Psoas muscle (tissue), 8 donors: ENCODE data around the gene VGLL3. TPM values are rescaled to one million over a fixed set of nuclear protein-coding genes. Genes with fewer than 3 reads are reported as not detected.

ENCODE experiments used
- ATAC-seq, 4 donors: fragments of 200-7000 bp; cut with Tn5 transposase; one replicate each; pipeline ENCODE4 v1.9.1; 2020; ENCODE audit warnings: moderate library complexity in 3 of 4, mild to moderate bottlenecking in 2 of 4
- DNase-seq, 2 donors: peaks; one replicate each; pipeline ENCODE4 v3.0.0-alpha.2; 2020
- H3K27ac ChIP-seq: fragments of 200-600 bp; one replicate; pipeline ENCODE4 v1.8.0; 2022
- H3K27me3 ChIP-seq, 3 donors: fragments of 200-600 bp in 1 of 3; one replicate each; pipeline versions ENCODE4 v1.6.1 to v1.8.0; 2013 to 2022; ENCODE audit warnings: low read length in 2 of 3, mild to moderate bottlenecking in 2 of 3, moderate library complexity in 1 of 3; ENCODE audit not compliant: insufficient read depth in 3 of 3
- H3K36me3 ChIP-seq, 2 donors: fragments of 200-600 bp in 1 of 2; one replicate each; pipeline versions ENCODE4 v1.6.1 to v1.8.0; 2013 to 2022; ENCODE audit warnings: low read depth in 1 of 2, mild to moderate bottlenecking in 1 of 2, moderate library complexity in 1 of 2; ENCODE audit not compliant: insufficient read depth in 1 of 2
- H3K4me1 ChIP-seq: fragments of 200-600 bp; one replicate; pipeline ENCODE4 v1.8.0; 2022
- H3K4me3 ChIP-seq: fragments of 200-600 bp; one replicate; pipeline ENCODE4 v1.8.0; 2022; ENCODE audit warnings: mild to moderate bottlenecking
- H3K9me3 ChIP-seq: fragments of 200-600 bp; one replicate; pipeline ENCODE4 v1.8.0; 2022
- CTCF ChIP-seq: fragments of 200-600 bp; IDR thresholded peaks from one replicate; pipeline ENCODE4 v1.8.0; 2022; ENCODE audit warnings: antibody characterized with exemption
- WGBS, 3 donors: extraction: QIAGEN DNeasy Blood & Tissue Kit; methylation state at CpG; one replicate each; pipeline versions ENCODE4 v1.1.6 to v1.1.7; 2013; 5-methylcytosine and 5-hydroxymethylcytosine counted together
- intact Hi-C, 2 donors: fragments of 100-400 bp; cut with DNase I; formaldehyde crosslinking; loops; one replicate each; pipeline versions ENCODE4 v1.11.0 to v1.14.2; 2022
- polyA plus RNA-seq, 3 donors: library from polyadenylated mRNA; stranded (reverse); fragments of 200-250 nt; gene quantifications; one replicate each; pipeline ENCODE4 v1.2.3, GENCODE V29; 2013
- total RNA-seq, 4 donors: library from RNA; stranded (reverse); fragmentation: NEBNext Ultra II Directional in 2 of 4; extraction: Animal tissue kit (Norgen Biotek cat#: 25700) in 2 of 4; gene quantifications; one replicate each; pipeline versions ENCODE4 v1.2.1 to v1.2.4, GENCODE V29; 2021 to 2023
- donor health status: healthy with polysubstance abuse.
- donor health status: DM: no; HTN: no; CAD: no; lungs with moderate emphysema.
- donor health status: Bipolar disorder and iron deficiency.
- donor health status: healthy.
- donor health status: DM: yes; HTN: yes; CAD: no.
- donor health status: DM: no; HTN: no; CAD: no.
- donor health status: DM: no; HTN: no; CAD: no.
- donor health status: DM: yes; HTN: yes; CAD: no.

The VGLL3 gene
- total and polyA plus RNA-seq, 7 donors, result 1.2 to 15.1 (median 3.2) TPM

GRCh38 chr3:86914670-86915069 is 76.3 kb downstream of the VGLL3 start:
- Histone ChIP-seq H3K27me3 (no peaks in the 10 kb centered on the region), H3K36me3 (no peaks in the 10 kb centered on the region), H3K9me3 (no peaks in the 10 kb centered on the region), H3K27ac (no peak overlapping the region), H3K4me3 (no peak overlapping the region), H3K4me1 (no peaks in the 10 kb centered on the region)
- 39 to 54% (median 42%) methylated on average over 3 of the region's 3 CpGs for WGBS, 3 donors
- no peak for TF ChIP-seq CTCF
- no peak for ATAC-seq
- no peak for DNase-seq
- intact Hi-C loops, result no loop called here

GRCh38 chr3:86913160-86913559 is 77.8 kb downstream of the VGLL3 start:
- Histone ChIP-seq H3K9me3 (no peaks in the 10 kb centered on the region), H3K36me3 (no peaks in the 10 kb centered on the region), H3K27me3 (no peaks in the 10 kb centered on the region), H3K4me1 (no peaks in the 10 kb centered on the region), H3K4me3 (no peak overlapping the region), H3K27ac (no peak overlapping the region)
- no peak for ATAC-seq
- WGBS, 3 donors, result 78 to 91% (median 81%) methylated on average over 3 of the region's 3 CpGs
- no peak for TF ChIP-seq CTCF
- DNase-seq, result no peak
- intact Hi-C loops, result no loop called here

GRCh38 chr3:86895202-86895601 is 95.7 kb downstream of the VGLL3 start:
- H3K36me3 ChIP-seq, result no peaks in the 10 kb centered on the region

GRCh38 chr3:86890741-86891396 is 100.1 kb downstream of the VGLL3 start:
- no peak overlapping the region for H3K27ac ChIP-seq
- H3K4me1 ChIP-seq, result no peaks in the 10 kb centered on the region
- H3K4me3 ChIP-seq, result no peak overlapping the region
- intact Hi-C loops, result no loop called here
- 61 to 69% (median 68%) methylated on average over 1 of the region's 1 CpG for WGBS, 3 donors
- H3K27me3 ChIP-seq, result no peaks in the 10 kb centered on the region
- ATAC-seq (no peak), DNase-seq (no peak)
- no peak for TF ChIP-seq CTCF
- H3K36me3 ChIP-seq, result no peaks in the 10 kb centered on the region
- H3K9me3 ChIP-seq, result no peaks in the 10 kb centered on the region

More at GRCh38 chr3:86895202-86895601, 95.7 kb downstream of the VGLL3 start:
- TF ChIP-seq CTCF, result no peak
- 93 to 98% (median 95%) methylated on average over 1 of the region's 1 CpG for WGBS, 3 donors
- DNase-seq (no peak), ATAC-seq (no peak)
- intact Hi-C loops, result no loop called here
- Histone ChIP-seq H3K9me3 (no peaks in the 10 kb centered on the region), H3K27me3 (no peaks in the 10 kb centered on the region), H3K4me1 (no peaks in the 10 kb centered on the region), H3K27ac (no peak overlapping the region), H3K4me3 (no peak overlapping the region)

Other genes starting within 250 kb of the VGLL3 start
- 10 to 100 TPM; 21.0 to 37.5 (median 29.2) TPM for gene CHMP2B, start 236.2 kb upstream of the VGLL3 start, total RNA-seq
- gene CHMP2B, start 236.2 kb upstream of the VGLL3 start, polyA plus RNA-seq, result 10 to 100 TPM; 21.4 to 37.5 (median 22.2) TPM